HG03045 (cell line): Measurements from ENCODE around the gene FEV.

ENCODE experiments used
- ATAC-seq: cut with Tn5 transposase; IDR thresholded peaks from one replicate; pipeline ENCODE4 v1.9.1; 2021; ENCODE audit warnings: mild to moderate bottlenecking, moderate library complexity; ENCODE audit not compliant: unreplicated experiment

The FEV gene

DNA sequence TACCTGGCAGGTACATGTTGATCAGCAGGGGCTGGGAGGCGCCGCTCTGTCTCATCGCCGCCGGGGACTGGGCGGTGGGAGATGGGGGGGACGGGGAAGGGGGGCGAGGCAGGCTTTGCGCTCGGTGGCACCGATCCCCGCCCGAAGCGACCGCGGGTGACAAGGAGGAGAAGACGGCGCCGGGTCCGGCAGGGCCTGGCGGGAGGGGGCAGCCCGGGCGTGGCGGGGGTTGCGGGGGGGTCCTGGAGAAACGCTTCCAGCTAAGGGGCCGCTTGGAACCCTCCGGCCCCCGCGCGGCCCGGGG lies at the start of gene FEV:
TSS of gene FEV (minus strand) at position 164 of the 304 bp plus-strand sequence. CDS start at position 55, 109 bp downstream.
- no peak for ATAC-seq

DNA sequence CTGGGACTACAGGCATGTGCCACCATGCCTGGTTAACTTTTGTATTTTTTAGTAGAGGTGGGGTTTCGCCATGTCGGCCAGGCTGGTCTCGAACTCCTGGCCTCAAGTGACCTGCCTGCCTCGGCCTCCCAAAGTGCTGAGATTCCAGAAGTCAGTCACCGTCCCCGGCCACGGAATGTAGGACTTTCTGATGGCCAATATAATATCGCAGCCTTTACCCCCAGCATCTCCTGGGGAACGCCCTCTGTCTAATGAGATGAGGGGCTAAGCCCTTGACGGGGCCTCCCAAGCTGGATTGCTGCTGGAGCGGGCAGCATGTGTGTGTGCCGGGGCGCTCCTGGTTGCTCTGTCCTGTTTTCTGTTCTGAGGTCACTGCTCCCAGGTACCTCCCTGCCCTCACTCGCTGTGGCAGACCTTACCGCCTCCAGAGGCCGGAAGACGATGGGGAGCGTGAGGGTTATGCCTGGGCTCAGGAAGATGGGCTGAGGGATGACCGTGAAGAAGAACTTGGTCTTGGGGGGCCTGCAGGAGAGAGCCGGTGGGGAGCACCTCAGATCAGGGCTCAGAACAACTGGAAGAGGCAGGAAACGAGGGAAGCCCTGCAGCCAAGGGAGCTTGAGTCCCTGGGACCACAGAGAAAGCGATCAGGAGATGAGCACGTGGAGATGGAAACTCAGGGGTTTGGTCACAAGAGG lies 47.2 kb upstream of the FEV start:
- no peak for ATAC-seq

DNA sequence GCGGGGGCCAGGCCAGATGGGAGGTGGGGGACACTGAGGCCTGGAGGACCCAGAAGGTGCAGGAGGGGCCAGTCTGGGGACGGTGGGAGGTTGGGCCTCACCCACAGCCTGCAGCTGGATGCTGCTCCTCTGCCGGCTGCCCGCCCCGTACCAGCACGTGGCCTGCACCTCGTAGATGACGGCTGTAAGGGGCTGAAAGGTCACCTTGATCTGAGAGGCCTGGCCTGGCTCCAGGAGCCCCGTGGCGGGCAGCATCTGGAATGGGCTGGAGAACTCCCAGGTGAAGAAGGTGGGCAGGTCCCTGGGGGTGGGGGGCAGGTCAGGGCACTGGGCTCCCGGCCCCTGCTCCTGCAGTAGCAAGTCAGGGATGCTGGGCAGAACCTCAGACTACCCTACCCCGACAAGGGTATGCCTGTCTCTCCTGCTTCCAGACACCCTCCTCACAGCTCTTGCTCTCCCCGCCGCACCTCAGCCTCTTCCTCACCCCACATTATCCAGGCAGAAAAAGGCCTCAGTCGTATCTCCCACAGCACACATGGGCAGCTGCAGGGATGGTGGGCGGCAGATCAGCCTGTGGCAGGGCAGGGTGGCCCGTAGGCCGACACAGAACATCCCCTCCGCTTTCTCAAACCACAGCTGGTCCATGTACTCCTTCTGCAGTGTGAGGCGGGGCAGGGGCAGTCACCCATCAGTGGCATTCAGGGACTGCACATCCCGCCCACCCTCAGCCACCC lies 46.2 kb upstream of the FEV start:
- ATAC-seq: no peak

DNA sequence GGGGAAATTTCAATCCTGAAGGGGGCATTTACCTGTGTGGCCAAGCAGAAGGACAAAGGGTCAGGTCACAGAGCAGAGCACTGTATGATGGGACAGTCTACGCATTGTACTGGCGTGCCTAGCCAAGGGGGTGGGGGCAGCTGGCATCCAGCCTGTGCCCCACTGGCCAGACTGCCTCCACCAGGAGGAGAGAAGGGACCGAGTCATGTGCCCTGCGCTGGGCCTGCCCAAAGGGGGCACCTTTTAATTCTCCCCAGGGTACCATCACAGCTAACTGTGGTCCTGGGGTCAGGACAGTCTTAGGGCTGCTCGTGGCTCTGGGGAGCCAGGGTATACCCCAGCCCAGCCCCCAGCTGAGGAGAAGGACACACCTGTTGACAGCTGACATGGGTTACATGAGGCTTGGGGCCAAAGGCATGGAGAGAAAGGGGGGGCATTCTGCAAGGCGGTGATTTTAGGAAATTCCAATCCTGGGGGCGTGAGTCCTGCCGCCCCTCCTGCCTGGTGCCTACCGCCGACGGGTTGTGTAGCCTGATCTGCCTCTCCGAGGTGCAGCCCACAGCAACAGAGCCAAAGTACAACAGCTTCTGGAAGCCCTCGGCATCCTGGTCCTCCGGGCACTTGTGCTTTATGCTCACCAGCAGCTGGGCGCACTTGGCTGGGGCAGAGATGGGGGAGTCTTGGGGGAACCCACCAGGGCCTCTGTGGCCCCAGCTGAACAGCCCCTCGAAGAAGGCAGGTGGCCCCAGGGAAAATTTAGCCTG lies 45.4 kb upstream of the FEV start:
- no peak for ATAC-seq

DNA sequence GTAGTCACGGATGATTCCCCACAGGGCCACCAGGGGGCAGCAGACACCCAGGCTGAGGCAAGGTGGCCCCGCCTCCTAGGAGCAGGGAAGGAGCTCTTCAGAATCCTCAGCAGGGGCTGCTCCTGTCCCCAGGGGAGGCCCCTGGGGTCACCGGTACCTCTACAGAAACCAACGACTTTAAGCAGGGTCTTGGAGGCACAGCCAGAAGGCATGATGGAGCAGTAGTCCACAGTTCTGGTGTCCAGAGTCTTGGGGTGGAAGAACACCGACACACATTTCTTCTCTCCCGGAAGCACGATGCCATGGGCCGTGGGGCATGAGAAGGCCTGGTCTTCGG lies 44.8 kb upstream of the FEV start:
- ATAC-seq: peak; percentile 63

DNA sequence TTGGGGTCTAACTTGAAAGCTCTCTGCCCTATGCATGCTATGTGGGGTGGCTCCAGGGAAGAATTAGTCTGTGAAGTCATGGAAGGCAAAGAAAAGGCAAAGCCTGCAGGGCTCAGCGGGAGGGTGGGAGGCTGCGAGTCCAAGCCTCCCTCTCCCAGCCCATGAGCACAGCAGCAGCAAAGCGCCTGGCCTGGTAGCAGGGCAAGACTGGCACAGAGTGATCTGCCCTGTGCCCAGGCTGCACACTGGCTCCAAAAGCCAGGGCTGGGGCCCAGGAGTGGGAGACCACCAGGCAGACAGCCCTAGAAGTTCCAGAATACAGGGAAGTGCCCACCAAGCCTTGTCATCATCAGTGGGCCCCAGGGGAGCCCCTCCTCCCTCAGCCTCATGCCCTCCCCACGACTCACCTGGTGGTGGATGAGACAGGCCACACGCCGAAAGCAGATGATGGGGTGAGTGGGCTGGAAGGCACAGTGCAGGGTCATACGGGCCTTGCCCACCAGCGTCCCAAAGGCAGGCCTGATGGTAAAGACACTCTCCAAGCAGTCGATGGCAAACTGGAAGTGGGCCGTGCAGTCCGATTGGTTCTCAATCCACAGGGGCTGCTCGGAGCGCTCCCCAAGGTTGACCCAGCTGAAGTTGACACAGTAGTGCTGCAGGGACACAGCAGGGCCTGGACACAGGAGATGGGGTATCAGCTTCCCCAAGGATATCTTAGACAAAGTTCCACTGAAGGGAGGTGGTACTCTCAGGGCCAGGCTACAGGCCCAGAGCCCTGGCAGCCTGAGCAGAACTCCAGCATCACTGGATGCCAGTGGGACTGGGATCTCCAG lies 44.2 kb upstream of the FEV start:
- no peak for ATAC-seq

DNA sequence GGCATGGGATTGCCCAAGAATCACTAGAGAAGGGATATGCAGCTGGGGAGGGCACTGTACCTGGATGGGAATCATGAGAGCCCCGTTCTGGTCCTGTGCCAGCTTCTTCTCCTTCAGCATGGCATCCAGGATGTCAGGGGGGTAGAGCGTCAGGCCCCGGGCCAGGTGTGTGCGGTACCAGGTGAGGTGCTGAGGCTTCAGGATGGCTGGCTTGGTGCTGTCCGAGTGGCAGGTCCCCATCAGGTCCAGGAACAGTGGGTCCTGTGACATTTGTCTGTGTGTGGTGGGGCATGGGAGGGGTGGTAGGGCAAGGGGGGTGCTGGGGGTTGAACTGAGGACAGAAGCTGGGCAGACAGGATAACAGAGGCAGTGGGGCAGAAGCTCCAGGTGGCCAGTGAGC lies 43.2 kb upstream of the FEV start:
- no peak for ATAC-seq

DNA sequence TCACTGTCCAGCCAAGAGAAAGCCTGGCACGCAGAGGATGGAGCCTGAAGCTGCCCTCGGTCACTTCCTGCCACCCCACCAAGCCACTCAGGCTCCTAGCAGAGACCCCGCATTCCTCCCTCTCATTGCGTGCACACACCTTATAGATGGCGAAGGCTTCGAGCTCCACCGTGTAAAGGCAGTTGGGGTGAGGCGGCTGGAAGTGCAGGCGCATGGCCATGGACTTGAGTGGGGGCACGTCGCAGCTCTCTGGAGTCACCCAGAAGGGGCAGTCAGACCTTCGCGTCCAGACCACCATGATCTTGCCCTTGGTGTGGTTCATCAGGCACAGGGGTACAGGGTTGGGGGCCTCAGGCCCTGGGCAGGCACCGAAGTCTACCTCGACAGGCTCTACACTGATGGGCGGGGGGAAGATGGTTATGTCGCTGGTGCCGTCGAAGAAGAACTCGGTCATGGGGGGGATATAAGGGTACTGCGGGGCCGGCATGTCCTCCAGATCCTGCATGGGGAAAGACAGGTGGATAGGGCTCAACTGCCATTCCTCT lies 42.6 kb upstream of the FEV start:
- no peak for ATAC-seq

DNA sequence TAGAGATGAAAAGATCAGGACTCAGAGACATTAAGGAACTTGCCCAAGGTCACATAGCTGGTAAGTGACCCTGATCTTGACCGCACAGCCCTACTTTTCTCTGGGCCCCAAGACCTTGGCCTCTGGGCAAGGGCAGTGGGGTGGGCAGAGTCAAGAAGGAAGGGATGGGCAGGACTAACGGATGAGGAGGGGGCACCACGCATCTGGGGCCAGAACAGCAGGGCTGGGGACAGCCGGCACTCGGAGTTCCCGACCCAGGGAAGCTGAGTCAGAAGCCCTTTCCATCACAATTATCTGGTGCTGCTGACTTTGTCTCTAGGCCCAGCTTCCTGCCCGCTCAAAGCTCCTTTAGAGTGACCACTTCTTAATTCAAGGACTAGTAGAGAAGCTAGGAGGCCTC lies 42.0 kb upstream of the FEV start:
- no peak for ATAC-seq

DNA sequence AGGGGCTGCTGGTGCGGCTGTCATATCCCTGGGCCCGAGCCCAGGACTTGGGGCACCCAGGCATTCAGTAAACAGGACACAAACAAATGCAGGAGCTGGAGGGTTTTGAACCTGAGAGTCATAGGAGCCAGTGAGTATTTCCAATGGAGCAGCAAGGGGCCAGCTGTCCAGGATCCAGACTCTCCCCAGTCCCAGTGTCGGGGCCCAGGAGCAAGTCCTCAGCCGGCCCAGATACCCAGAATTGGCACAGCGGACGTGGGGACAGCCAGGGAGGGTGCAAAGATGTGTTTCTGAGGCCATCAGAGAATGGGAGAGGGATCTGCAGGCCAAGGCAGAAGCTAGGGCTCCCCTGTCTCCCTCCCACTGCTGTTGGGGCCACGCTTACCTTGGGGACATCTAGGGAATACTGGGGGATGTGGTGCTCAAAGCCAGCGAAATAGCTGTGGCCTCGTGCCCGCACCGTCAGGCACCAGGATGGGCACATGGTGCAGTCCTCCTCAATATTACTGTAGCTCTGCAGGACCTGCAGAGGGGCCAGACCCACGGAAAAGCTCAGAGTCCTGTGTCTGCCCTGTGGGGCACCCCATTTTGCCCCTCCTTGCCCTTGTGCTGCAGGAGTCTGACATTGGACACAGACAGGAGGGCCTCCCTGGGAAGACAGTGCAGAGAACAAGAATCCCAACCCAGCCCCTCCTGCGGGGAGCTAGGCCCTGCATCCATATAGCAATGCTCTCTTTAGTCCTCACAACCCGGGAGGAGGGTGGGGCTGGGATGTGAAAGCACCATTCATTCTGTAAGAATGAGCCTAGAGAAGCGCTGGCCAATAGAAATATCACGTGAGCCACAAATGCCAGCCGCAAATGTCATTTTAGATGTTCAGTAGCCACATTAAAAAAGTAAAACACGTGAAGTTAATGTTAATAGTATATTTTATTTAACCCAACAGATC lies 40.9 kb upstream of the FEV start:
- no peak for ATAC-seq

DNA sequence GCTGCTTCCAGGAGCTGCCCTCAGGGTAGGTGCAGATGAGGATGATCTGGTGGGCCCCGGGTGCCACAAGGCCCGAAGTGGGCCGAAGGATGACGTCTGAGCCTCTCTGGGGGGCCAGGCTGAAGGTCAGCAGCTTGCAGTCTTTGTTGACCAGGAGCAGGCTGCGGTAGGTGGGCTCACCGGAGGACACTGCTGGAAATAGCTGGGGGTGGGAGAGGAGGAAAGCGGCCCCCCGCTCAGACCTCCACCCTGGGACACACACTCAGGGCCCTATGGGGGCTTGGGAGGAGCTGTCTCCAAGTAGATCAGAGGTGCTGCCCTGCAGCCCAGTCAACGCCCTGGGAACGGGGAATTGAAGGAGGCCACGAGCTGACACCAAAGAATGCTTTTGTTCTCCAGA lies 39.1 kb upstream of the FEV start:
- ATAC-seq: no peak

DNA sequence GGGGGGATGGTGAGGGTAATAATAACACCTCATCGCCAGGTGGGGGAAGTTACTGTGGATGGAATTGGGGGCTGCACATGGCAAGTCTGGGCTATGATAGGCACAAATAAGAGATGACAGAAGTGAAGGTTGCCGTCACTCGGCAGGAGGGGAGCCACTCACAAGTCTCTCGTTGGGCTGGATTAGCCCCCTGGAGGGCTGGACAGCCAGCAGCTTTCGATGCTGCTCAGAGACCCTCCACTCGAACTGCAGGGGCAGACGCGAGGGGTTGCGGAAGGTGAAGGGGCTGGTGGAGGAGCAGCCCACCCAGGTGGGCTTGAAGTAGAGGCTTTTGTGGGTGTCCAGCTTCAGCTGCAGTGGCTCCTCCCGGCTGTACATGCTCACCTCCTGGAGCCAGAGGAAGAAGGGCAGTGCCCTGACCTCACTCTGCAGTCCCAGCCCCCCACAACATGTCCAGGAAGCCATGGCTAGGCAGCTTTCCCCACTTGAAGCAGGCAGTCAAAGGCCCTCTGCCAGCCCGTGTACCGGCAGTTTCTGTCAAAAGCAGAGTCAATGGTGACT lies 38.1 kb upstream of the FEV start:
- ATAC-seq: no peak

DNA sequence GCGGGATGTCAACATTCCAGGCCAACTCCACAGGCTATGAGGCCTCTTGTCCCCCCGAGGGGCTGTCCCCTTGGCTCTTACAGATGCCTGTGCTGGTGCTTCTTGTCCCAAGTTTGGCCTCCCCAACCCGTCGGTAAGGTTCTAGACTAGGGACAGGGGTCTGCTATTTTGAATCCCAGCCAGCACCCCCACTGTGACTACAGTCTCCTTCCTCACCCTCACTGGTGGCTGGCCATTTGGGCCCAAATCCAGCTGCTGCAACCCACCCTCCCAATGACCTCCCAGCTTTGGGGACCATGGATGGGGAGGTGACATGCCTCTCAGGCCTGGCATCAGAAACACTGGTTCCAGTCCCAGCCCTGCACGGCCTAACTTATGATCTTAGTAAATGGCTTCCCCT lies 37.6 kb upstream of the FEV start:
- no peak for ATAC-seq

DNA sequence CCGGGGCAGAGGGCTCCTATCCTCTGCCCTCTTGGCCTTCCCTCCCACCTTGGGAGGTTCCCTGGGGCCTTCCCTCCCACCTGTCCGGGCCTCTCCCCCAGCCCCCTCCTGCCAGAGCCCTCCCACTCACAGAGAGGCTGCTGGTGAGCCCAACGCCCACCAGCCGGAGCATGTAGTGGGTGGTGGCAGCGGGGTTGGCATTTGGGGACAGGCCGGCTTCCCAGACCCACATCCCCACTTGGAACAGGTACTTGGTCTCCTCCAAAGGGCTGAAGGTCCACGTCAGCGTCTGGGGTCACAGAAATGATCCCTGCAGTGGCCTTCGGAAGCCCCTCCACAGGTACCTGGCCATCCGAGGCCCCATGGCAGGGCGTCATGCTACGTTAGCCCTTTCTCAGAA lies 37.1 kb upstream of the FEV start:
- ATAC-seq: no peak

DNA sequence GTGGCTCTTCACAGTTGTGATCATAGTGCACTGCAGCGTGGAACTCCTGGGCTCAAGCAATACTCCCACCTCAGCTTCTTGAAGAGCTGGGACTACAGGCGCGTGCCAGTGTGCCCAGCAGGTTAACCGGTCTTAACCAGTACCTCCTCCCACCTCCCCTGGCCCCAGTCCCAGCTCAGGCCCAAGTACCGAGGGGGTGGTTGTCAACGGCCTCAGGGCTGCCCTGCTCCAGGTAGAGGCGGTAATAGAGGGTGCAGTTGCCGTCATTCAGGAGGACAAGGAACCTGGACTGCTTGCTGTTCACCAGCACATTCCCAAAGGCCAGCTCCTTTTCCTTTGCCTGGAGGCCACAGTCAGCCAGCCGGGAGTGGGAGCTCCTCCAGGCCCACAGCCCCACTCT lies 36.6 kb upstream of the FEV start:
- ATAC-seq: no peak

DNA sequence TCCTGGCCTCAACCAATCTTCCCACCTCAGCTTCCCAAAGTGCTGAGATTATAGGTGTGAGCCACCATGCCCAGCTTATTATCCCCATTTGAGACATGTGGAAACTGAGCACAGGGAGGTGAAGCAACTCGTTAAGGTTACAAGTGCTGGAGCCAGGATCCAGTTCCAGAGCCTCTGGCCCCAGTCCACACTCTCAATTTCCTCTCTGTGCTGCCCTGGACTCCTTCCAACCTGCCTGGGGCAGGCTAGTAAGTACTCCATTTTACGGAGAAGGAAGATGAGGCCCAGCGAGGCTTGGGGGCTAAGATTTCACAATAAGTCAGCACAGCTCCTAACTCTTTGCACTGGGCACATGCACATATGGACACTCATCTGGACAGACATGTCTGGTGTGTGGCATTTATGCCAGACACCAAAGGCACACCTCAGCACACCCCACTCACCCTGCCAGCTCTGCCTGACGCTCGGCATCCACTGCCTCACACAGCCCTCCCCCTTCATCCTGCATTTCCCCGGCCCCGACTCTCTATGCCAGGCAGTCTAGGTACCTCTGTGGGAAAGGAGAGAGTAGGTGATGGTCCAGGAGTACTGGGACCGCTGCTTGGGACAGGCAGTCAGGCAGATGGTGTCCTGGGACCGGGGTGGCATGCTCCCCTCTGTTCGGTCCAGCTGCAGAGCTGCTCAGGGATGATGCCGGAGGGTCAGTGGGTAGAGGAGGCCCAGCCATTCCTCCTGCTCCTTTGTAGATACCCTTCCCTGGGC lies 35.8 kb upstream of the FEV start:
- ATAC-seq: no peak

DNA sequence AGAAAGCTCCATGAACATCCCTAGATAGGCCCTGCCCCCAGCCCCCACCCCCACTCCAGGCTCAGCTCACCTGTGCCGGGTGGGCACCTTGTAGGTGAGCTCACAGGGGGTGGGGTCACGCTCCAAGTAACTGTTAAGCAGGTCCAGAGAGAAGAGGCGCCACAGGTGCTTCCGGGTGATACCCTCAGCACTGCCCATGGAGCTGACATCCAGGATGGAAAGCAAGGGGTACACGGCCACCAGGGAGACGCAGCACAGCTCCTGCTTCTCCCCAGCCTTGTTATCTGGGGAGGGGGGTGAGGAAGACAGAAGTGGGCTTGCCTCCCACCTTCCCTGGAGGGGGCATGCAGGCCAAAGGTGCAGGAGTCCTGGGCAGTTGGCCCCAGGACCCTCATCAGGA lies 34.5 kb upstream of the FEV start:
- no peak for ATAC-seq

DNA sequence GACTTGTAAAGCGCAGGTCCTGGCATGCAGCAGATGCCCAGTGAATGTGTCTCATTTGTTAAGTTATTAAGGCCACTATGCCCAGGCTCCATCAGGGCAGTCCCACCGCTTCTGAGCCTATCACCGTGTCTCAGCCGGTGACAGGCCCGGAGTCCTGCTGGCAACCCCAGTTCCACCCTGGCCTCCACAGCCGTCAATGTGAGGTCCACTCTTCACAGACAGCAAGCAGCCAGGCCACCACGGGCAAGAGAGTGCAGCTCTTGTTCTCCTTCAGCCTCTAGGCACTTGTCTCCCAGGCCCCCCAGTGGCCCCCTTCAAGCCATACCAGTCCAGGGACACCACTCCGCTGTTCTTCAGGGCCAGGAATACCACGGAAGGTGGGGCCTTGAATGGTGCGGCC lies 33.7 kb upstream of the FEV start:
- ATAC-seq: no peak

DNA sequence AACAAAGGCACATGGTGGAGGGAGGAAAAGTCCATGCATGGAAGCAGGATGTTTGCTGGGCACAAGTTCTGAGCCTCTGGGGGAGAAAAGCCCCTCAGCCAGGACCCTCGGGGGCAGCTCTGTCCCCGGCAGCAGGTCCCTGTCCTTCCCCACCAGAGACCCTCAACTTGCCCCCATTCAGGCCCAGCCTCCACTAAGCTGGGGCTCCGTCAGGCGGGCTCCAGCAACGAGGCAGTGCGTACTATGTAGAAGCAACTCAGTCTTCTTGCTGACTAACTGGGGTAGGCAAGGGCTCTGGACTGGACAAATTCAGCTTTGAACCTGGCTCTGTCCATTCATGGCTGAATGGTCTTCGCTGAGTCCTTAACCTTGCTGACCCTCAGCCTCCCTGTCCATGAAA lies 33.3 kb upstream of the FEV start:
- ATAC-seq: no peak
